DND-41 (cell line): ENCODE measurements around the gene MRNIP.

Experiments used
- ATAC-seq: fragments of 200-7000 bp; cut with Tn5 transposase; 3 replicates; pipeline ENCODE4 v1.9.1; 2021; ENCODE audit warnings: low read depth; ENCODE audit not compliant: insufficient read depth
- DNase-seq: peaks from one replicate; pipeline ENCODE4 v3.0.0-alpha.2; 2020
- H2AFZ ChIP-seq: 2 replicates; pipeline ENCODE4 v1.6.0; 2012; ENCODE audit warnings: low read depth, low read length
- H3K27ac ChIP-seq: 2 replicates; pipeline ENCODE4 v1.5.1; 2012; ENCODE audit warnings: low read length, inconsistent platforms
- H3K27me3 ChIP-seq: fragments of 200-600 bp; sonication (generic); 2 replicates; pipeline ENCODE4 v1.6.0; 2012; ENCODE audit warnings: low read length, mild to moderate bottlenecking, inconsistent platforms; ENCODE audit not compliant: insufficient read depth, poor library complexity
- H3K36me3 ChIP-seq: 2 replicates; pipeline ENCODE4 v1.5.1; 2012; ENCODE audit warnings: low read length, inconsistent platforms; ENCODE audit not compliant: insufficient read depth
- H3K4me1 ChIP-seq: 2 replicates; pipeline ENCODE4 v1.5.1; 2012; ENCODE audit warnings: mild to moderate bottlenecking, low read length; ENCODE audit not compliant: insufficient read depth
- H3K4me2 ChIP-seq: 2 replicates; pipeline ENCODE4 v1.6.0; 2012; ENCODE audit warnings: mild to moderate bottlenecking, moderate library complexity, low read length, inconsistent platforms; ENCODE audit not compliant: insufficient read depth
- H3K4me3 ChIP-seq, 2 experiments: fragments of 200-600 bp in 1 of 2; shearing (Covaris generic) in 1 of 2; 2 replicates each; pipeline ENCODE4 v1.5.1; 2012 to 2016; ENCODE audit warnings: inconsistent platforms in 2 of 2, low read length in 2 of 2, mild to moderate bottlenecking in 2 of 2, low read depth in 1 of 2, moderate library complexity in 1 of 2
- H3K79me2 ChIP-seq: 2 replicates; pipeline ENCODE4 v1.6.0; 2012; ENCODE audit warnings: low read length, inconsistent platforms; ENCODE audit not compliant: insufficient read depth
- H3K9ac ChIP-seq: 2 replicates; pipeline ENCODE4 v1.6.0; 2012; ENCODE audit warnings: low read depth, mild to moderate bottlenecking, inconsistent platforms, low read length, moderate library complexity
- H3K9me3 ChIP-seq: 2 replicates; pipeline ENCODE4 v1.5.1; 2012; ENCODE audit warnings: low read length, moderate library complexity, mild to moderate bottlenecking, inconsistent platforms; ENCODE audit not compliant: insufficient read depth, severe bottlenecking
- H4K20me1 ChIP-seq: 2 replicates; pipeline ENCODE4 v1.6.0; 2012; ENCODE audit warnings: low read length; ENCODE audit not compliant: insufficient read depth
- CTCF ChIP-seq: IDR thresholded peaks from 2 replicates; pipeline ENCODE4 v1.5.1; 2012; ENCODE audit warnings: borderline replicate concordance, low read length, moderate library complexity, mild to moderate bottlenecking; ENCODE audit not compliant: poor library complexity, severe bottlenecking; ENCODE audit errors: extremely low read depth
- EZH2 ChIP-seq: IDR thresholded peaks from 3 replicates; pipeline ENCODE4 v1.6.1; 2012; ENCODE audit warnings: borderline replicate concordance, low read depth, mild to moderate bottlenecking, moderate library complexity, low read length, inconsistent platforms; ENCODE audit not compliant: severe bottlenecking

Gene MRNIP

GRCh38 chr5:179887095-179887494, 28.5 kb upstream of the MRNIP start:
- no peak overlapping the region for H3K27ac ChIP-seq
- H3K4me1 ChIP-seq = no peaks in the 10 kb centered on the region
- H3K4me3 ChIP-seq = no peak overlapping the region
- peaks cover 98% of the 10 kb centered on the region for H3K36me3 ChIP-seq
- H3K79me2 ChIP-seq = no peaks in the 10 kb centered on the region
- DNase-seq (no peak), ATAC-seq (no peak)
- peaks cover 29% of the 10 kb centered on the region for H3K9me3 ChIP-seq
- H2AFZ ChIP-seq = no peak overlapping the region
- no peaks in the 10 kb centered on the region for H4K20me1 ChIP-seq
- no peaks in the 10 kb centered on the region for H3K27me3 ChIP-seq
- no peak overlapping the region for H3K9ac ChIP-seq
- H3K4me2 ChIP-seq = no peak overlapping the region
- TF ChIP-seq EZH2 (no peak), CTCF (no peak)

- no peak overlapping the region for H3K27ac ChIP-seq
- no peaks in the 10 kb centered on the region for H3K27me3 ChIP-seq
- peaks cover 91% of the 10 kb centered on the region for H3K36me3 ChIP-seq
- TF ChIP-seq CTCF (no peak), EZH2 (no peak)
- no peaks in the 10 kb centered on the region for H3K79me2 ChIP-seq
- H4K20me1 ChIP-seq = no peaks in the 10 kb centered on the region
- no peak overlapping the region for H3K4me3 ChIP-seq
- H3K9me3 ChIP-seq = peaks cover 29% of the 10 kb centered on the region
- H3K4me2 ChIP-seq = no peak overlapping the region
- DNase-seq (no peak), ATAC-seq (no peak)
- H3K4me1 ChIP-seq = no peaks in the 10 kb centered on the region
- H2AFZ ChIP-seq = no peak overlapping the region
- H3K9ac ChIP-seq = no peak overlapping the region
These were observed 27.7 kb upstream of the MRNIP start for GRCh38 chr5:179886190-179886911.

GRCh38 chr5:179885491-179886090, 27.0 kb upstream of the MRNIP start:
- TF ChIP-seq EZH2 (no peak), CTCF (no peak)
- Histone ChIP-seq H3K4me1 (no peaks in the 10 kb centered on the region), H3K9ac (no peak overlapping the region), H3K4me3 (no peak overlapping the region), H2AFZ (no peak overlapping the region), H3K36me3 (peaks cover 88% of the 10 kb centered on the region), H3K27me3 (no peaks in the 10 kb centered on the region), H4K20me1 (no peaks in the 10 kb centered on the region), H3K9me3 (peaks cover 29% of the 10 kb centered on the region), H3K4me2 (no peak overlapping the region), H3K79me2 (no peaks in the 10 kb centered on the region), H3K27ac (no peak overlapping the region)
- DNase-seq = no peak
- no peak for ATAC-seq
